AG09319 (cell line): ENCODE data around the gene OR8D1.

Source experiments
- DNase-seq: peaks from one replicate; pipeline ENCODE4 v3.0.0-alpha.2; 2010; ENCODE audit warnings: low read depth; ENCODE audit errors: extremely low read depth
- CTCF ChIP-seq: IDR thresholded peaks from 2 replicates; pipeline ENCODE4 v1.5.1; 2011; ENCODE audit warnings: low read depth, mild to moderate bottlenecking, inconsistent platforms, low read length, moderate library complexity

OR8D1 gene

DNA sequence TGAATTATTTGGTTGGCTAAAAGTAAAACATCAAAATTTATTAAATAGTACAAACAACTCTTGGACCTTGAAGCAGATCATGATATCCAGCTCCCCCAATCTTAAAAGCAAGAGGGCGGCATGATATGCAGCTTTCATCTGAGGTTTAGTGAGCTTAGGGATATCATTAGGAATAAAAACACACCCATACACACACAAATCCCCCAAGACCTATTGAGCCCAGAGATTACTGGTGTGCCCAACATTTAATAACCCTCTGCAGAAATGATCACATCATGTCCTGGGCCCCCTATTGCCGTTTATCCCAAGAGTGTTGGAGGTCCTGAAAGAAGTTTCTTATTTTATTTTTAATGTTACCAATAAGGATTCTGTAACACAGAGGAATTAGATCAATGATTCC is at the start of gene OR8D1:
Gene OR8D1, minus strand, starts transcription at position 101 of the 400 bp plus-strand sequence. CDS start 3,183 bp downstream, outside the sequence.
- no peak for TF ChIP-seq CTCF
- no peak for DNase-seq

DNA sequence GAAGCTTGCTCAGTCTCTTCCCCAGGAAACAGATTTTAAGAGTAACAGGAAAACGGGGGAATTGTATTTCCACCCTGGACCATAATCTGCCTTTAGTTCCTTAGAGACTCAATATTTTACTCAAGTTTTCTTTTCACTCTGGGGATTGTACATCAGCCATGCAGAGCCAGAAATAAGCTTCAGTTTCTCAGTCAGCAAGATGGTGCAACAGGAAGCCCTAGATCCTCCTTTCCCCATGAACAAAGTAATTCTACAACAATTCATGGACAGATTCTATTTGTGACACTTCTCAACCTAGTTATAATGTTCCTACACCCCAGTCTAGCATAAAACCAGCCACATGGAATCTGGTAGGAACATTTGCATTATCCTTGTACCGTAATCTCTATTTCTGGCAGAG is 45.8 kb upstream of the OR8D1 start:
- TF ChIP-seq CTCF = no peak
- DNase-seq = no peak

DNA sequence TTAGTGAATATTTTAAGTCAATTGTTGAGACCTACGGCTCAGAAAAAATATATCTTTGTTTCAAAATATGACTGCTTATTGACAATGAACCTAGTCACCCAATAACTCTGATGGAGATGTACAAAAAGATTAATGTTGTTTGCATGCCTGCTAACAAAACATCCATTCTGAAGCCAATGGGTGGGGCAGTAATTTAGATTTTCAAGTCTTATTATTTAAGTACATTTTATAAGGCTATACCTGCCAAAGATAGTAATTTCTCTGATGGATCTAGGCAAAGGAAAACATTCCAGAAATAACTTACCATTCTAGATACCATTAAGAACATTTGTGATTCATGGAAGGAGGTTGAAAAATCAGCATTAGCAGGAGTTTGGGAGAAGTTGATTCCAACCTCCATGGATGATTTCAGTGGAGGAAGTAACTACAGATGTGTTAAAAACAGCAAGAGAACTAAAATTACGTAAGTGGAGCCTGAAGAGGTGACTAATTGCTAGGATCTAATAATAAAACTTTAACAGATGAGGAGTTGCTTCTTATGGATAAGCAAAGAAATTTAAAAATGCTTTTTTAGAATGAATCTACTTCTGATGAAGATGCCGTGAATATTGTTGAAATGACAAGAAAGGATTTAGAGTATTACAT is 32.7 kb upstream of the OR8D1 start:
- DNase-seq = no peak
- TF ChIP-seq CTCF = no peak

DNA sequence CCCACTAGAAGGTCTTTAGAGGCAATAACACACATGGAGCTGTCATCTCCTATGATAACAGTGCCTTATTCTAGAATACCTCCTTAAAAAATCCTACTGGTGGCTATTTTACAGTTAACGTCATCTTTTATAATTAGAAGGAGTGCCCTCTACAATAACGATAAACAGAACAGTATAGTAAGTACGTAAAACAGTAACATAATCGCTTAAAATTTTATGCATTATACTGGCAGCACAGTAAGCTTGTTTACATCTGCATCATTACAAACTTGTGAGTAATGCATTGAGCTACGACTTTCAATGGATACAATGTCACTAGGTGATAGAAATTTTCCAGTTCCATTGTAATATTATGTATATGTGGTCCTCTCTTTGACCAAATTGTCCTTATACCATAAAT is 30.6 kb upstream of the OR8D1 start:
- TF ChIP-seq CTCF = no peak

GRCh38 chr11:124340142-124340447 is 26.3 kb upstream of the OR8D1 start:
- no peak for DNase-seq
- TF ChIP-seq CTCF = no peak

More for the DNA sequence above, 30.6 kb upstream of the OR8D1 start:
- no peak for DNase-seq

- no peak for TF ChIP-seq CTCF
- no peak for DNase-seq
Measured at GRCh38 chr11:124339396-124340141, 25.8 kb upstream of the OR8D1 start.

DNA sequence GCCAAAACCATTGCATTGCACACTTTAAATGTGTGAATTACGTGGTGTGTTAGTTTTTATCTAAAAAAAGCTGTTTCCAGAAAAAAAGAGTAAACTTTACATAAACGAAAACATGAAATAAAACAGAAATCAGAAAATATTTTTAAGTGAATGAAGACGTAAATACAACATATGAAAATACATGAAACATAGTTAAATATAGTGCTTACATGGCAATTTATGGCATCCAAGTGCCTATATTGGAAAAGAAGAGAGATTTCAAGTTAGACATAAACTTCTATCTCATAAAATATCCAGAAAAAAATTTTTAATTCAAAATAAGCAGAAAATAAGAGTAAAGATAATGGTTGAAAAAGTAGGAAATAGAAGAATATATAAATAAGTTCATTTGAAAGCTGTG is 18.1 kb upstream of the OR8D1 start:
- DNase-seq = no peak
- no peak for TF ChIP-seq CTCF
